ENCODE data around the gene TIAM2. TPM values are rescaled to one million over a fixed set of nuclear protein-coding genes. Genes with fewer than 3 reads are reported as not detected.

Gene TIAM2
- total and polyA plus RNA-seq, 10 donors, result 4.3 to 21.9 (median 12.9) TPM

- no peak overlapping the region for H3K4me3 ChIP-seq
- no peaks in the 10 kb centered on the region for H3K9me3 ChIP-seq
- TF ChIP-seq POLR2AphosphoS5 (IDR thresholded peaks at IDR 0.05) (no peak), POLR2A (IDR thresholded peaks at IDR 0.05) (no peak), CTCF (IDR thresholded peaks at IDR 0.05 in 8 of 11, conservative IDR thresholded peaks at IDR 0.05 in 3 of 11) (no peak)
- 48 to 61% (median 55%) methylated on average over 11 of the region's 11 CpGs for WGBS, 5 donors
- peaks cover 0 to 9% (median 0%) of the 10 kb centered on the region in 6 donors for H3K4me1 ChIP-seq
- H3K36me3 ChIP-seq, result no peaks in the 10 kb centered on the region
- H3K27me3 ChIP-seq (replicated peaks in 1 of 7), result no peaks in the 10 kb centered on the region
- intact Hi-C loops (cut with DNase I; ENCODE audit: low total_unique reads), result no loop called here
- no peak for DNase-seq
- no peak overlapping the region for H3K27ac ChIP-seq
These were observed 159.2 kb downstream of the TIAM2 start for GRCh38 chr6:155154158-155154830.

GRCh38 chr6:155155787-155156447, 160.8 kb downstream of the TIAM2 start:
- peaks cover 0 to 9% (median 0%) of the 10 kb centered on the region in 6 donors for H3K4me1 ChIP-seq
- no peak for DNase-seq
- H3K9me3 ChIP-seq, result no peaks in the 10 kb centered on the region
- H3K36me3 ChIP-seq, result no peaks in the 10 kb centered on the region
- no peaks in the 10 kb centered on the region for H3K27me3 ChIP-seq (replicated peaks in 1 of 7)
- H3K27ac ChIP-seq, result no peak overlapping the region
- H3K4me3 ChIP-seq, result no peak overlapping the region
- TF ChIP-seq POLR2A (IDR thresholded peaks at IDR 0.05) (no peak), POLR2AphosphoS5 (IDR thresholded peaks at IDR 0.05) (no peak), CTCF (IDR thresholded peaks at IDR 0.05 in 8 of 11, conservative IDR thresholded peaks at IDR 0.05 in 3 of 11) (no peak)
- WGBS, 5 donors, result 86 to 94% (median 86%) methylated on average over 10 of the region's 10 CpGs
- intact Hi-C loops (cut with DNase I; ENCODE audit: low total_unique reads), result no loop called here

GRCh38 chr6:155157101-155157500, 162.0 kb downstream of the TIAM2 start:
- Histone ChIP-seq H3K9me3 (no peaks in the 10 kb centered on the region), H3K4me1 (peaks cover 0 to 9% (median 0%) of the 10 kb centered on the region in 6 donors), H3K27me3 (replicated peaks in 1 of 7) (no peaks in the 10 kb centered on the region), H3K27ac (no peak overlapping the region), H3K4me3 (no peak overlapping the region), H3K36me3 (no peaks in the 10 kb centered on the region)
- WGBS, 5 donors, result 70 to 84% (median 77%) methylated on average over 6 of the region's 6 CpGs
- DNase-seq, result no peak
- intact Hi-C loops (cut with DNase I; ENCODE audit: low total_unique reads), result no loop called here
- no peak for TF ChIP-seq POLR2AphosphoS5 (IDR thresholded peaks at IDR 0.05)
- TF ChIP-seq CTCF (IDR thresholded peaks at IDR 0.05 in 8 of 11, conservative IDR thresholded peaks at IDR 0.05 in 3 of 11), result no peak
- TF ChIP-seq POLR2A (IDR thresholded peaks at IDR 0.05), result no peak

Data from spleen (tissue), 11 donors.